Ishikawa (cell line): ENCODE data around the gene JAKMIP3.

ENCODE experiments used
- CEBPB ChIP-seq: IDR thresholded peaks from 2 replicates; pipeline ENCODE4 v1.6.1; 2012
- CREB1 ChIP-seq: IDR thresholded peaks from 2 replicates; pipeline ENCODE4 v1.6.1; 2012; ENCODE audit warnings: low read depth
- EGR1 ChIP-seq: IDR thresholded peaks from 2 replicates; pipeline ENCODE4 v1.6.1; 2012
- EP300 ChIP-seq: IDR thresholded peaks from 2 replicates; pipeline ENCODE4 v1.6.1; 2012; ENCODE audit warnings: borderline replicate concordance
- FOXM1 ChIP-seq: IDR thresholded peaks from 2 replicates; pipeline ENCODE4 v1.6.1; 2012; ENCODE audit warnings: low read depth, borderline replicate concordance
- NFIC ChIP-seq: IDR thresholded peaks from 2 replicates; pipeline ENCODE4 v1.6.1; 2012
- RAD21 ChIP-seq: IDR thresholded peaks from 2 replicates; pipeline ENCODE4 v1.6.1; 2012; ENCODE audit warnings: low read depth
- REST ChIP-seq: IDR thresholded peaks from 2 replicates; pipeline ENCODE4 v1.6.1; 2012; ENCODE audit warnings: low read depth, mild to moderate bottlenecking
- TAF1 ChIP-seq: IDR thresholded peaks from 2 replicates; pipeline ENCODE4 v1.6.1; 2012; ENCODE audit warnings: low read depth, mild to moderate bottlenecking
- TCF12 ChIP-seq: IDR thresholded peaks from 2 replicates; pipeline ENCODE4 v1.6.1; 2012; ENCODE audit warnings: low read depth
- TEAD4 ChIP-seq: IDR thresholded peaks from 2 replicates; pipeline ENCODE4 v1.6.1; 2012
- YY1 ChIP-seq: IDR thresholded peaks from 2 replicates; pipeline ENCODE4 v1.6.1; 2012; ENCODE audit warnings: low read depth
- ZBTB7A ChIP-seq: IDR thresholded peaks from 2 replicates; pipeline ENCODE4 v1.6.1; 2012; ENCODE audit warnings: low read depth
- TF ChIP-seq, protein P1 (sequence below): IDR thresholded peaks from 2 replicates; pipeline ENCODE4 v1.6.1; 2012

Gene JAKMIP3

DNA sequence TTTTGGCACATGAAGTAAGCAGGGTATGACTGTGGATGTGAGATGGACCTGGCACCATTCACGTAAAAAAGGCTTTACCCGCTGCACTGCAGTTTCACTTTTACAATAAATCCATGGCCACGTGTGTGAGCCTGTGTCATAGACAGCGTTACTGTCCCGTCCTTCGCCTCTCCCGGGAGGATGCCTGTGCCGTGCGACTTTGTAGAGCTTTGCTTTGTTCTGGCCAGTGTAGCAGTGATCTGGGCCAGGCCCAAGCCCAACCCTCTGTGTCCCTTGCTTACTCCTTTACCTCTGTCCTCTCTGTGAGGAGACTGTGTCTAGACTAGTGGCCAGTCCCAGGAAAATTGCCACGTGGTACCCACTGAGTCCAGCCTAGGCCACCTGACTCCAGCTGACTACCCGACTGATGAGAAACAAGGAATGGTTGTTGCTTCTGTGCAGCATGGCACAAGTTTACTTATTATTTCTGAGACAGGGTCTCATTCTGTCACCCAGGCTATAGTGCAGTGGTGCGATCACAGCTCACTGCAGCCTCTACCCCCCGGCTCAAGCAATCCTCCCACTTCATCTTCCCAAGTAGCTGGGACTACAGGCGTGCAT is 48.1 kb downstream of the JAKMIP3 start:
- no peak for TF ChIP-seq RAD21

DNA sequence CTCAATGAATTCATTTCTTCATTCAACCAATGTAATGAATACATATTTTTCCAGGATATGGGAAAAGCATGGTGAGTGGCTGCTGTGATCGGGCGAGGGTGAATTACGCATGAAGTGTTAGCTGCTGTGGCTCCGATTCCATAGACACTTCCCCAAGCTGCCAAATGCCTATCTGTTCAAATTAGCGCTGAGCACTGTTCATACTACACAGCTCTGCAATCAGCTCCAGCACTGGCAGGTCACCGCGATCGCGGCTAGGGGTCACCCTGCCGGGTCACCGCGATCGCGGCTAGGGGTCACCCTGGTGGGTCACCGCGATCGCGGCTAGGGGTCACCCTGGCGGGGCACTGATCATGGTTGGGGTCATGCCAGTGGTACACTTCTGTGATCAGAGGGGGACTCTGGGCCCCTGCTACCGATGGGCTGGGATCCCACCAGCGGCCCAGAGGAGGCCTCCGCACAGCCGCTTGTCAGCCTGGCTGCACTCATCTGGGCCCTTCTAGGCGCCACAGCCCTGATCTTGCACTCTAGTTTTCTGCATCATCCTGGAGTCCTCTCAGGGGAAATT is 49.3 kb downstream of the JAKMIP3 start:
- TF ChIP-seq CEBPB, result no peak
- no peak for TF ChIP-seq ZBTB7A
- no peak for TF ChIP-seq TCF12
- no peak for TF ChIP-seq YY1
- no peak for TF ChIP-seq RAD21
- no peak for TF ChIP-seq CREB1
- TF ChIP-seq NFIC, result no peak
- no peak for TF ChIP-seq EGR1
- no peak for TF ChIP-seq REST
- TF ChIP-seq TEAD4, result no peak
- no peak for TF ChIP-seq EP300
- TF ChIP-seq, protein P1, sequence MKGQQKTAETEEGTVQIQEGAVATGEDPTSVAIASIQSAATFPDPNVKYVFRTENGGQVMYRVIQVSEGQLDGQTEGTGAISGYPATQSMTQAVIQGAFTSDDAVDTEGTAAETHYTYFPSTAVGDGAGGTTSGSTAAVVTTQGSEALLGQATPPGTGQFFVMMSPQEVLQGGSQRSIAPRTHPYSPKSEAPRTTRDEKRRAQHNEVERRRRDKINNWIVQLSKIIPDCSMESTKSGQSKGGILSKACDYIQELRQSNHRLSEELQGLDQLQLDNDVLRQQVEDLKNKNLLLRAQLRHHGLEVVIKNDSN, result no peak
- no peak for TF ChIP-seq FOXM1
- no peak for TF ChIP-seq TAF1
